ENCODE measurements around the gene TINCR.
"Not testable (repeated sequence)": the region's sequence is repeated elsewhere in the genome, so short reads cannot be mapped to it uniquely, and the experiment has no call there.

TINCR gene

GRCh38 chr19:5567360-5567969 lies at the start of gene TINCR:
Gene TINCR, minus strand, starts transcription at chr19:5567953.
- DNase-seq (ENCODE audit: low spot score), result no peak

DNA sequence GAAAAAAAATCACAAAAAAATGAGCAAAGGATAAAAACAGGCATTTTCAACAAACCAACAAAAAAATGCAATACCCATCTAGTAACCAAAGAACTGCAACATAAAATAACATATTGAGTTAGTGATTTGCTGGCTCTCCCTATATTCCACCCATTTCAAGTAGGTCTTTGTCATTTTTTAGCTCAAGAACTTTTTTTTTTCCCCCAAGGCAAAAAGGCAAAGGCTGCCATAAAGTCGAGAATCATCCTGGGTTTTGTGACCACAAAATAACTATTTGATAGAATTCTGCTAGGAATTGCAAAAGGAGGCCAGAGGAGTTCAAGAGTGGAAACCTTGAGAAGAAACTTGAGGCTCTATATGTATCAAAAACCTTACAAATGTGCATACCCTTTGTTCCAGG lies 49.3 kb upstream of the TINCR start:
- no peak for DNase-seq (ENCODE audit: low spot score)

DNA sequence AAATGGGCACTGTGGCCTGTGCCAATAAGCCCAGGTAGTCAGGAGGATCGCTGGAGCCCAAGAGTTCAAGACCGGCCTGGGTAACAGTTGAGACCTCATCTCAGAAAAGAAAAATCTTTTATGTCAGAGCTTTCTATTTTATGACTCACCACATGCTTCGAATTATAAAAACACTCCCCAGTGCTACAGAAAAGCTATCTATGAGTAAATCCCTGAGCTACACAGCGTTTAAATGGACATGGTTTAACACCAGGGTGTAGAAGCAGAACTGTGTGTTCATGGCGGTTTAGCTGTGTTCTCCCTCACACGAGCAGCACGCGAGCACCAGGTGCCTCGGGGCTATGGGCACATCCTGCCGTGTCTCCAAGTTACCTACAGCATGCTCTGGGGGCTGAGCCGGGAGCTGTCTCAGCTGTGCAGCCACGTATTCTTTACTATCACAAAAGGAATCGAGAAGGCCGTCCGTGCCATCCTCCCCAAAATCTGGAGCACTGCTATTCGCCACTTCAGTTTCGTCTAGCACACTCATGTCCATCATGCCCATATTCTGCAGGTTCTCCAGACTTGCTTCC lies 48.1 kb upstream of the TINCR start:
- no peak for DNase-seq (ENCODE audit: low spot score)

GRCh38 chr19:5612891-5613865 lies 45.4 kb upstream of the TINCR start:
- no peak for DNase-seq (ENCODE audit: low spot score)

GRCh38 chr19:5609881-5610448 lies 42.2 kb upstream of the TINCR start:
- no peak for DNase-seq (ENCODE audit: low spot score)

DNA sequence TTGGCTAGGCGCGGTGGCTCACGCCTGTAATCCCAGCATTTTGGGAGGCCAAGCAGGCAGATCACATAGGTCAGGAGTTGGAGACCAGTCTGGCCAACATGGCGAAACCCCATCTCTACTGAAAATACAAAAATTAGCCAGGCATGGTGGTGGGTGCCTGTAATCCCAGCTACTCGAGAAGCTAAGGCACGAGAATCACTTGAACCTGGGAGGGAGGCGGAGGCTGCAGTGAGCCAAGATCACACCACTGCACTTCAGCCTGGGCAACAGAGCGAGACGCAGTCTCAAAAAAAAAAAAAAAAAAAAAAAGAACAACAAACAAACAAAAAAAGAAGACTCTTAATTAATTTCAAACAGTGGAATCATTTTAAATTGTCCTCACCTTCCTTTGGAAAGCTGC lies 41.0 kb upstream of the TINCR start:
- DNase-seq (ENCODE audit: low spot score), result not testable (repeated sequence)

DNA sequence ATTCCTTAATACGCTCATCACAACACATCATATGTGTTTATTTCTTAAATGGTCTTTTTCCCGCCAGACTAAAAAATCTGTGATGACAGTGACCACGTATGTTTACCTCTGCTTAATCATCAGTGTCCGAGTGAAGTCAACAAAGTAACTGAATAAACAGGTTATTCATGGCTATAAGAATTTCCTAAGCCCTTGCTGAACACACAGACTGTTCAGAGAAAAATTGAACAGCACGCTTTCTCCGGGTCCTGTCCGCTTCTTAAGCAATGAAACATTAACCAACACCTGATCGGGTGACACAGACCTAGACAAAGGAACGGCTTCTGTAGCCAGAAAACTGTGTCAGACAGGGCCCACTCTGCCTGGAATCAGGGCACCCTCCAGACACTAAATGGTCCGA lies 40.5 kb upstream of the TINCR start:
- no peak for DNase-seq (ENCODE audit: low spot score)

- DNase-seq (ENCODE audit: low spot score), result no peak
Measured at GRCh38 chr19:5607318-5608275, 39.8 kb upstream of the TINCR start.

DNA sequence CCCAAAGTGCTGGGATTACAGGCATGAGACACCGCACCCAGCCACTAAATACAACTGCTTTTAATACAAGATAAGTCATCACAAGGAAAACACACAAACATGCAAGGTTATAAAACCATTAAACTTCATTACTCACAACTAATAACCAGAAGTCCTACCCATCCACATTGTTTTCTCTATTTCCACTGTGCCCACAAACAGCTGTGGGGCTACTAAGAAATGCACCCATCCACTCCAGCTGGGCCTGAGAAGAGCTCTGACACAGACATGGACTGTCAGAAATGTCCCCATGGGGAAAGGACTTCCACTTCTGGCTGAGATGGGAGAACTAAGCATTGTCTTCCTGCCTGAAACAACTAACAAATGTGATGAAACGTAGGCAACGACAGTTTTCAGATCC lies 37.6 kb upstream of the TINCR start:
- DNase-seq (ENCODE audit: low spot score), result no peak

DNA sequence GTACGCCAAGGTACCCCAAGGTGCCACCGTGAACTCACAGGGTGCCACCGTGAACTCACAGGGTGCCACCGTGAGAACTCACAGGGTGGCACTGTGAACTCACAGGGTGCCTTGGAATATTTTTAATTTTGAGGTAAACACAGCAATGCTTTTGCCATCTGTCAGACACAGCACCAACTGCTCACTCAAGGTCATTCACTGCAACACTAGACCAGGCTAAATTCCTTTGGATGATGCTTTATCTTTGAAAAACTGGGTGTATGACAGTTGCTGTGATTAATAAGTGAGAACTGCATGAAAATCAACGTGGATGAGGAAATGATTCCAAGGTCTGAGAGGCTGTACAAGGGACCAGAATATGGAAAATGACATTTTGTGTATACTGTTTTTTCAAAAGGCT lies 35.9 kb upstream of the TINCR start:
- no peak for DNase-seq (ENCODE audit: low spot score)

DNA sequence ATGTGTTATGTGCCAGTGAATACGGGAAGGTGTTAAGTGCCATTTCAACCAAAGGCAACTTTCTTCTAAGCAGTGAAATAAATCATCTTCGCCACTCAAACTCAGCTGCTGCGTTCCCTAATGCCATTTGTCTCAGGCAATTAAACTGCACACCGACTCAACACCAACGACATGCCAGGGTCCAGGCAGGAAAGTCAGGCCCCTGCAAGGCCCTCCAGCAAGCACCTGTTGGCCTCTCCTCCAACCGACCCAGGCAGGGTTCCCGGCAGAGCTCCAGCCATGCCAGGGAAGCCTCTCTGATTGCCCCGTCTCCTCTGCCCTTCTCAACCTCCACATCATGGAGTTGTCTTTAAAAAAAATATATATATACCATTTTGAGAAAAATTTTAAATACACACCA lies 33.0 kb upstream of the TINCR start:
- DNase-seq (ENCODE audit: low spot score), result no peak

DNA sequence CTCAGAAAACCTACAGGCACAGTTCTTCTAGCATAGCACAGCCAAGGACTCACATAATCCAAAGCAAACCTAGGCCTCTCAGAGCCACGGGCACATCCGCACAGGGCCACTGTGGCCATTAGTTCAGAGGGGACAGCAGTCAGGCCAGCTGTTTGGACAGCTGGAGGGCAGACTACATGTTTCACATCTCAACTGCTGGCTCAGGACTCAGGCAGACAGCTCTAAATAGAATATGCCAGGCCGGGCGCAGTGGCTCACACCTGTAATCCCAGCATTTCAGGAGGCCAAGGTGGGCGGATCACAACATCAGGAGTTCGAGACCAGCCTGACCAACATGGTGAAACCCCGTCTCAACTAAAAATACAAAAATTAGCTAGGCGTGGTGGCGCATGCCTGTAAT lies 28.0 kb upstream of the TINCR start:
- no peak for DNase-seq (ENCODE audit: low spot score)

DNA sequence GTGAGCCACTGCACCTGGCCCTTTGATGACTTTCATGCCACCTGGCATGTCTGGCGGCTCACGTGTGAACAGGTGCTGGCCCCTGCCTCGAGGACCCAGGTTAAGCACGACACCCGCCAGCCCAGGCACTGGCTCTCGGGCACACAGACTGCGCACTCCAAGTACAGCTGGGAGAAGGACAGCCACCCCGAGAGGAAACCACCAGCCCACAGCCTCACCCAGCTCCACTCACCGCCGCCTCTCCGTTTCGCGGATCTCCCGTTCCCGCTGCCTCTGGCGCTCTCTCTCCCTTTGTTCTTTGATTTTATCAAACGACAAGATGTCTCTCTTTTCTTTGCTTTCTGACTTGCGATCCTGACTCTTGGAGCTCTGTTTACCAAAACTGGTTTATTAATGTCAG lies 27.4 kb upstream of the TINCR start:
- no peak for DNase-seq (ENCODE audit: low spot score)

GRCh38 chr19:5594521-5594950 lies 26.8 kb upstream of the TINCR start:
- peak; percentile 63 for DNase-seq (ENCODE audit: low spot score)

- no peak for DNase-seq (ENCODE audit: low spot score)
Measured at GRCh38 chr19:5593343-5594255, 25.8 kb upstream of the TINCR start.

- no peak for DNase-seq (ENCODE audit: low spot score)
Measured at GRCh38 chr19:5592531-5593342, 25.0 kb upstream of the TINCR start.

GRCh38 chr19:5591476-5591875 lies 23.7 kb upstream of the TINCR start:
- no peak for DNase-seq (ENCODE audit: low spot score)

- no peak for DNase-seq (ENCODE audit: low spot score)
Measured at GRCh38 chr19:5590865-5591154, 23.1 kb upstream of the TINCR start.

GRCh38 chr19:5590151-5590864 lies 22.6 kb upstream of the TINCR start:
- no peak for DNase-seq (ENCODE audit: low spot score)
